Measurements from ENCODE around the gene RPL13. TPM values are rescaled to one million over a fixed set of nuclear protein-coding genes. Genes with fewer than 3 reads are reported as not detected.

RPL13 gene
- total and polyA plus RNA-seq, 9 of the 15 experiments (the other 6 are each of a cell fraction or from before 2014, with no cell fraction given), result 227 to 6,042 (median 1,633) TPM

- TF ChIP-seq OTX1 (CRISPR knock-in tag; IDR thresholded peaks at IDR 0.05), result no peak
- no peak for TF ChIP-seq MCM3 (IDR thresholded peaks at IDR 0.05)
- TF ChIP-seq XRCC3 (IDR thresholded peaks at IDR 0.05), result no peak
- TF ChIP-seq ZNF212 (CRISPR knock-in tag; IDR thresholded peaks at IDR 0.05), result no peak
- TF ChIP-seq BHLHE40 (IDR thresholded peaks at IDR 0.05; ENCODE audit: low read length), result peak; percentile 57; the same call in 1 of the 2 replicates
- TF ChIP-seq GABPA (tag; conservative IDR thresholded peaks at IDR 0.05; ENCODE audit: low read depth), result no peak
- no peak for TF ChIP-seq SMAD3 (CRISPR knock-in tag; conservative IDR thresholded peaks at IDR 0.05)
- no peak for TF ChIP-seq CREB5 (CRISPR knock-in tag; IDR thresholded peaks at IDR 0.05)
- TF ChIP-seq ZNF354B (CRISPR knock-in tag; IDR thresholded peaks at IDR 0.05), result no peak
- no peak for TF ChIP-seq USF2 (CRISPR knock-in tag; IDR thresholded peaks at IDR 0.05)
- TF ChIP-seq HNRNPUL1 (IDR thresholded peaks at IDR 0.05; ENCODE audit: low read length), result no peak
- TF ChIP-seq CBX8 (IDR thresholded peaks at IDR 0.05; ENCODE audit: borderline replicate concordance, extremely low read depth, low read depth, low read length, poor library complexity, severe bottlenecking), result no peak
- no peak for TF ChIP-seq POLR3A (IDR thresholded peaks at IDR 0.05; ENCODE audit: borderline replicate concordance, extremely low read depth, insufficient read depth, insufficient read length)
- TF ChIP-seq MXD1 (CRISPR knock-in tag; IDR thresholded peaks at IDR 0.05; ENCODE audit: borderline replicate concordance, poor library complexity, severe bottlenecking), result no peak
- no peak for TF ChIP-seq ZNF57 (CRISPR knock-in tag; IDR thresholded peaks at IDR 0.05)
- no peak for TF ChIP-seq CEBPZ (IDR thresholded peaks at IDR 0.05; ENCODE audit: borderline replicate concordance, low read depth, low read length)
- TF ChIP-seq FOXK1 (CRISPR knock-in tag; IDR thresholded peaks at IDR 0.05; ENCODE audit: borderline replicate concordance), result no peak
- no peak for TF ChIP-seq MEF2A (IDR thresholded peaks at IDR 0.05; ENCODE audit: control insufficient read depth, low read depth, low read length)
- TF ChIP-seq NCOA1 (IDR thresholded peaks at IDR 0.05; ENCODE audit: low read depth), result no peak
- no peak for TF ChIP-seq CCAR2 (IDR thresholded peaks at IDR 0.05; ENCODE audit: low read depth, low read length)
- TF ChIP-seq KDM2B (CRISPR knock-in tag; IDR thresholded peaks at IDR 0.05), result no peak
- no peak for TF ChIP-seq IRF2 (CRISPR knock-in tag; IDR thresholded peaks at IDR 0.05)
- peak; percentile 91 for TF ChIP-seq STAG1 (CRISPR knock-in tag; IDR thresholded peaks at IDR 0.05; ENCODE audit: borderline replicate concordance)
- TF ChIP-seq TBP (optimal IDR thresholded peaks at IDR 0.05; ENCODE audit: low read depth, low read length), result peak; percentile 27
Observed at GRCh38 chr16:89574681-89575246, 14.3 kb downstream of the RPL13 start (continued).
